Measurements from ENCODE around the gene GBP3.

GRCh38 chr1:89041721-89042120, 19.1 kb upstream of the GBP3 start:
- TF ChIP-seq CTCF (IDR thresholded peaks at IDR 0.05) (no peak), POLR2A (IDR thresholded peaks at IDR 0.05) (no peak)

Measured in breast epithelium (tissue), 3 donors.